Endothelial cell of umbilical vein (primary cell): Measurements from ENCODE around the gene CHTOP. TPM values are rescaled to one million over a fixed set of nuclear protein-coding genes. Genes with fewer than 3 reads are reported as not detected.

ENCODE experiments used
- BruUV-seq: library from RNA; stranded (reverse); fragments of 400-500 nt; replicated peaks from 2 replicates; lab custom pipeline; 2021; lab: Mats Ljungman, UMichigan
- CTCF ChIA-PET: fragments of 300-600, 350-600 bp; sonication (Branson Sonifier 250); formaldehyde crosslinking; loops from one replicate; lab custom pipeline; 2021; ENCODE audit warnings: antibody characterized with exemption, inconsistent platforms; lab: Charles Lee
- POLR2A ChIA-PET: fragments of 300-600, 350-600 bp; sonication (Branson Sonifier 250); formaldehyde crosslinking; loops from one replicate; lab custom pipeline; 2021; ENCODE audit warnings: antibody characterized with exemption, inconsistent platforms; lab: Charles Lee
- DNase-seq: peaks from one replicate; pipeline ENCODE4 v3.0.0-alpha.2; 2011; ENCODE audit warnings: low read depth, low spot score
- FAIRE-seq: peaks from 2 replicates; lab custom pipeline; 2011; peaks lifted over from hg19 to GRCh38; lab: Jason Lieb, UNC
- H2AFZ ChIP-seq: 2 replicates; pipeline ENCODE4 v1.6.0; 2012; ENCODE audit warnings: low read depth, low read length, control low read depth, inconsistent platforms
- H3K27ac ChIP-seq: 2 replicates; pipeline ENCODE4 v1.5.1; 2011; ENCODE audit warnings: low read depth, mild to moderate bottlenecking, control low read depth, low read length, moderate library complexity; ENCODE audit not compliant: insufficient read depth
- H3K27me3 ChIP-seq, 2 experiments: 2 replicates each; pipeline versions ENCODE4 v1.6.0 to v1.6.1; 2011; ENCODE audit warnings: low read length in 2 of 2, mixed read lengths in 1 of 2; ENCODE audit not compliant: control insufficient read depth in 2 of 2, insufficient read depth in 2 of 2
- H3K36me3 ChIP-seq, 2 experiments: 2 replicates in 1 of 2; 3 replicates in 1 of 2; pipeline ENCODE4 v1.5.1; 2011; ENCODE audit warnings: low read length in 2 of 2, mild to moderate bottlenecking in 1 of 2, moderate library complexity in 1 of 2; ENCODE audit not compliant: control insufficient read depth in 2 of 2, insufficient read depth in 2 of 2; ENCODE audit errors: extremely low read depth in 1 of 2
- H3K4me1 ChIP-seq: 3 replicates; pipeline ENCODE4 v1.5.1; 2011; ENCODE audit warnings: mild to moderate bottlenecking, low read length; ENCODE audit not compliant: control insufficient read depth, insufficient read depth; ENCODE audit errors: extremely low read depth
- H3K4me2 ChIP-seq: 2 replicates; pipeline ENCODE4 v1.6.1; 2011; ENCODE audit warnings: low read length, control low read depth, mixed read lengths; ENCODE audit not compliant: insufficient read depth
- H3K4me3 ChIP-seq, 3 experiments: fragments of 200-600 bp in 1 of 3; sonication (generic), shearing (Covaris generic) in 1 of 3; replicated peaks in 1 of 3; 2 replicates each; pipeline ENCODE4 v1.5.1; 2011 to 2016; ENCODE audit warnings: control low read depth in 3 of 3, low read length in 3 of 3, mild to moderate bottlenecking in 2 of 3, inconsistent platforms in 1 of 3, low read depth in 1 of 3, moderate library complexity in 1 of 3; ENCODE audit not compliant: insufficient read depth in 1 of 3
- H3K79me2 ChIP-seq: 2 replicates; pipeline ENCODE4 v1.6.0; 2012; ENCODE audit warnings: low read length, inconsistent platforms; ENCODE audit not compliant: control insufficient read depth, insufficient read depth
- H3K9ac ChIP-seq: replicated peaks from 2 replicates; pipeline ENCODE3; 2011; ENCODE audit warnings: low read length, control low read depth; ENCODE audit not compliant: insufficient read depth; ENCODE audit errors: extremely low read depth
- H3K9me1 ChIP-seq: replicated peaks from 3 replicates; pipeline ENCODE4 v1.6.0; 2011; ENCODE audit warnings: mild to moderate bottlenecking, low read length; ENCODE audit not compliant: control insufficient read depth, insufficient read depth; ENCODE audit errors: extremely low read depth
- H3K9me3 ChIP-seq: replicated peaks from 2 replicates; pipeline ENCODE4 v1.5.1; 2012; ENCODE audit warnings: low read length, inconsistent platforms; ENCODE audit not compliant: control insufficient read depth, insufficient read depth
- H4K20me1 ChIP-seq: replicated peaks from 2 replicates; pipeline ENCODE3; 2011; ENCODE audit warnings: mild to moderate bottlenecking, low read length; ENCODE audit not compliant: control insufficient read depth, insufficient read depth; ENCODE audit errors: extremely low read depth
- EZH2 ChIP-seq: IDR thresholded peaks from 2 replicates; pipeline ENCODE4 v1.6.1; 2012; ENCODE audit warnings: borderline replicate concordance, low read depth, mild to moderate bottlenecking, moderate library complexity, low read length, inconsistent platforms; ENCODE audit not compliant: severe bottlenecking
- FOS ChIP-seq: IDR thresholded peaks from 2 replicates; pipeline ENCODE4 v1.6.1; 2011; ENCODE audit warnings: mild to moderate bottlenecking, low read length, moderate library complexity, borderline replicate concordance; ENCODE audit not compliant: insufficient read depth
- GATA2 ChIP-seq: IDR thresholded peaks from 2 replicates; pipeline ENCODE4 v1.7.0; 2011; ENCODE audit warnings: low read depth, mild to moderate bottlenecking, moderate library complexity, mixed read lengths, low read length; ENCODE audit not compliant: insufficient read length, insufficient read depth
- JUN ChIP-seq: IDR thresholded peaks from 2 replicates; pipeline ENCODE4 v1.6.1; 2011; ENCODE audit warnings: borderline replicate concordance, low read depth; ENCODE audit not compliant: insufficient read length, insufficient read depth
- MYC ChIP-seq: IDR thresholded peaks from one replicate; pipeline ENCODE4 v1.6.1; 2011; ENCODE audit warnings: mild to moderate bottlenecking, low read depth, low read length
- POLR2A ChIP-seq: IDR thresholded peaks from 2 replicates; pipeline ENCODE4 v1.6.1; 2012; ENCODE audit warnings: low read depth, mild to moderate bottlenecking, control low read depth, low read length
- POLR2AphosphoS5 ChIP-seq: IDR thresholded peaks from 2 replicates; pipeline ENCODE4 v1.6.1; 2012; ENCODE audit warnings: low read depth, mild to moderate bottlenecking, control low read depth, low read length, moderate library complexity; ENCODE audit not compliant: insufficient read depth
- dilution Hi-C: fragments of 300-500 bp; cut with MboI; formaldehyde crosslinking; loops from one replicate; pipeline ENCODE4 v1.15.0; 2019; ENCODE audit warnings: low sequenced_read_pairs; ENCODE audit not compliant: extremely low pct_ligation_motif_present
- intact Hi-C: fragments of 100-400 bp; cut with micrococcal nuclease; formaldehyde crosslinking; loops from one replicate; pipeline ENCODE4 v1.10.0; 2022
- polyA plus RNA-seq, 4 experiments: library from polyadenylated mRNA; depleted of rRNA in 3 of 4; stranded (reverse) in 3 of 4; unstranded in 1 of 4; fragments of >200 nt; gene quantifications; 2 replicates each; pipeline versions ENCODE4 v1.2.1 to v1.2.3, GENCODE V29; 2011 to 2012; ENCODE audit warnings: missing spikeins in 1 of 4
- total RNA-seq: library from RNA; stranded (reverse); gene quantifications from 2 replicates; pipeline ENCODE4 v1.2.3, GENCODE V29; 2021
- TF ChIP-seq, protein P1 (sequence below), 2 donors: IDR thresholded peaks; 1 replicate in 1 of 2; 2 replicates in 1 of 2; pipeline ENCODE4 v1.5.1; 2011; ENCODE audit warnings: low read length in 2 of 2, mild to moderate bottlenecking in 2 of 2, moderate library complexity in 2 of 2, control low read depth in 1 of 2, inconsistent platforms in 1 of 2, low read depth in 1 of 2; ENCODE audit not compliant: insufficient read depth in 1 of 2; ENCODE audit errors: extremely low read depth in 1 of 2
- TF ChIP-seq, protein P2 (sequence below): IDR thresholded peaks from 2 replicates; pipeline ENCODE4 v1.6.1; 2011; ENCODE audit not compliant: insufficient read depth, insufficient read length

The CHTOP gene
- total and polyA plus RNA-seq, 2 donors (not counting 3 experiments of a cell fraction or from before 2014, with no cell fraction given): 62.0 to 74.4 TPM

DNA sequence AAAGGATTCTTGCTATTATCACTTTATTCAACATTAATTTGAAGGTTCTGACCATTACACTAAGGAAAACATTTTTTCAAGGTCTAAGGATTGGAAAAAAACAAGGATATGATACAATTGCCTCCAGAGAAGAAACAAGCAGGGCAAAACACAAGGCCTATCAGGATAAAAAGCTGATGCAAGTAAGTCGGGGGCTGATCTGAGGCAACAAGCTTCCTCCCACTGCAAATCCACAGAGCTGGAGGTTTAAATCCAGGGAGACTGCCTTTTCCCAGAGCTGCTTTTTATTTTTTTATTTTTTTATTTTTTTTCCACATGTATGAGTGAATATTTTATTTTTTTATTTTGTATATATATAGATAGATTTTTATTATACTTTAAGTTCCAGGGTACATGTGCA lies 48.9 kb upstream of the CHTOP start:
- dilution Hi-C loops: no loop called here
- intact Hi-C loops: no loop called here
- Histone ChIP-seq H3K9ac (no peak overlapping the region), H3K4me3 (no peak overlapping the region), H3K4me2 (no peak overlapping the region), H3K27me3 (no peaks in the 10 kb centered on the region), H3K27ac (no peak overlapping the region), H4K20me1 (no peaks in the 10 kb centered on the region), H3K9me3 (no peaks in the 10 kb centered on the region), H3K9me1 (no peaks in the 10 kb centered on the region), H3K36me3 (no peaks in the 10 kb centered on the region), H3K4me1 (peaks cover 5% of the 10 kb centered on the region), H2AFZ (no peak overlapping the region), H3K79me2 (no peaks in the 10 kb centered on the region)
- ChIA-PET POLR2A (no interaction called here), CTCF (interaction anchor here (0.8 to 4.6 kb wide), 4 partner anchors 12 to 74 kb away, joined by 3 to 24 read pairs (median 4); partner anchors contain the start of gene S100A13)
- FAIRE-seq: no peak
- no peak for DNase-seq
- TF ChIP-seq, protein P1, sequence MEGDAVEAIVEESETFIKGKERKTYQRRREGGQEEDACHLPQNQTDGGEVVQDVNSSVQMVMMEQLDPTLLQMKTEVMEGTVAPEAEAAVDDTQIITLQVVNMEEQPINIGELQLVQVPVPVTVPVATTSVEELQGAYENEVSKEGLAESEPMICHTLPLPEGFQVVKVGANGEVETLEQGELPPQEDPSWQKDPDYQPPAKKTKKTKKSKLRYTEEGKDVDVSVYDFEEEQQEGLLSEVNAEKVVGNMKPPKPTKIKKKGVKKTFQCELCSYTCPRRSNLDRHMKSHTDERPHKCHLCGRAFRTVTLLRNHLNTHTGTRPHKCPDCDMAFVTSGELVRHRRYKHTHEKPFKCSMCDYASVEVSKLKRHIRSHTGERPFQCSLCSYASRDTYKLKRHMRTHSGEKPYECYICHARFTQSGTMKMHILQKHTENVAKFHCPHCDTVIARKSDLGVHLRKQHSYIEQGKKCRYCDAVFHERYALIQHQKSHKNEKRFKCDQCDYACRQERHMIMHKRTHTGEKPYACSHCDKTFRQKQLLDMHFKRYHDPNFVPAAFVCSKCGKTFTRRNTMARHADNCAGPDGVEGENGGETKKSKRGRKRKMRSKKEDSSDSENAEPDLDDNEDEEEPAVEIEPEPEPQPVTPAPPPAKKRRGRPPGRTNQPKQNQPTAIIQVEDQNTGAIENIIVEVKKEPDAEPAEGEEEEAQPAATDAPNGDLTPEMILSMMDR (IDR thresholded peaks at IDR 0.05; ENCODE audit: extremely low read depth in 1 of 2, insufficient read depth in 1 of 2, low read depth in 1 of 2, low read length in 2 of 2): no peak
- TF ChIP-seq EZH2: no peak
- TF ChIP-seq JUN: no peak
- TF ChIP-seq POLR2A: no peak
- no TSS peak for BruUV-seq

DNA sequence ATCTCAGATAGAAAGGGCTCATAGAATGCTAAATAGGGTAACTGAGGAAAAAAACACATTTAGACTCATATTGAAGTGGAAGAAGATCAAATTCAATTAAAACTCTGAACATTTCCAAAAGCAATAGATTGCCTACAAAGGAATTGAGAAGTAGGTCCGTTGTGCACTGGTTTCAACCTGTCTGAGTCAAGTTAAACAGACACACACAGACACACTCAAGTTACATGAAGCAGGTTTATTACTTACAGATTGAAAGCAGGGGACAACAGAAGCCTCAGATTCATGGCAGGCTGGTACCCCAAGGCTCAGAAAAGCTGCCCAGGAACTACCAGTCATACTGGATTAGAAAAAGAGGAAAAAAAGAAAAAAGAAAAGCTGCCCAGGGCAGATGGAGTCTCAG lies 47.5 kb upstream of the CHTOP start:
- BruUV-seq: no TSS peak
- dilution Hi-C loops: no loop called here
- CTCF ChIA-PET: interaction anchor here (1.1 to 4.6 kb wide), 5 partner anchors 9 to 41 kb away, joined by 3 to 24 read pairs (median 3); partner anchors contain the start of gene S100A13
- no peaks in the 10 kb centered on the region for H3K9me3 ChIP-seq
- POLR2A ChIA-PET: interaction anchor here (0.7 kb wide), 1 partner anchor 41 kb away, joined by 3 read pairs; the partner anchor contains the start of gene S100A13
- H3K27ac ChIP-seq: no peak overlapping the region
- no peaks in the 10 kb centered on the region for H3K9me1 ChIP-seq
- no peak overlapping the region for H3K4me2 ChIP-seq
- TF ChIP-seq MYC (no peak), POLR2AphosphoS5 (no peak), GATA2 (no peak), POLR2A (no peak), FOS (no peak), EZH2 (no peak), JUN (no peak)
- TF ChIP-seq, protein P1 (IDR thresholded peaks at IDR 0.05; ENCODE audit: extremely low read depth in 1 of 2, insufficient read depth in 1 of 2, low read depth in 1 of 2, low read length in 2 of 2): no peak
- TF ChIP-seq, protein P2, sequence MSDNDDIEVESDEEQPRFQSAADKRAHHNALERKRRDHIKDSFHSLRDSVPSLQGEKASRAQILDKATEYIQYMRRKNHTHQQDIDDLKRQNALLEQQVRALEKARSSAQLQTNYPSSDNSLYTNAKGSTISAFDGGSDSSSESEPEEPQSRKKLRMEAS: no peak
- DNase-seq: no peak
- intact Hi-C loops: no loop called here
- no peaks in the 10 kb centered on the region for H3K36me3 ChIP-seq
- H2AFZ ChIP-seq: no peak overlapping the region
- no peaks in the 10 kb centered on the region for H4K20me1 ChIP-seq
- no peaks in the 10 kb centered on the region for H3K27me3 ChIP-seq
- H3K9ac ChIP-seq: no peak overlapping the region
- no peak for FAIRE-seq
- H3K4me1 ChIP-seq: peaks cover 5% of the 10 kb centered on the region
- no peak overlapping the region for H3K4me3 ChIP-seq
- H3K79me2 ChIP-seq: no peaks in the 10 kb centered on the region
